ENCODE data around the gene DIRAS1. TPM values are rescaled to one million over a fixed set of nuclear protein-coding genes. Genes with fewer than 3 reads are reported as not detected.

DIRAS1 gene
- total and polyA plus RNA-seq, 2 of the 4 experiments (the other 2 are of a cell fraction), result 1.4 to 10.3 TPM

- no peak overlapping the region for H2BK15ac ChIP-seq (ENCODE audit: low read depth, low read length)
- in situ Hi-C loops (cut with MboI; ENCODE audit: low sequenced_read_pairs) (no loop called here), intact Hi-C loops (cut with micrococcal nuclease) (no loop called here), dilution Hi-C loops (cut with HindIII; ENCODE audit: low sequenced_read_pairs, unreplicated experiment) (no loop called here)
- no peak overlapping the region for H3K23ac ChIP-seq (ENCODE audit: low read depth, low read length)
- H3K9me3 ChIP-seq (ENCODE audit: control insufficient read depth, insufficient read depth, low read length), result no peaks in the 10 kb centered on the region
- H2AK5ac ChIP-seq (ENCODE audit: low read depth, low read length), result no peak overlapping the region
- no TSS peak for BruUV-seq (replicated peaks)
- no peak for TF ChIP-seq CHD1 (IDR thresholded peaks at IDR 0.05; ENCODE audit: low read depth, low read length)
- no peak for TF ChIP-seq CEBPB (IDR thresholded peaks at IDR 0.05; ENCODE audit: low read depth, low read length)
- TF ChIP-seq MXI1 (IDR thresholded peaks at IDR 0.05; ENCODE audit: borderline replicate concordance, low read depth, low read length), result no peak
- TF ChIP-seq, protein P1, sequence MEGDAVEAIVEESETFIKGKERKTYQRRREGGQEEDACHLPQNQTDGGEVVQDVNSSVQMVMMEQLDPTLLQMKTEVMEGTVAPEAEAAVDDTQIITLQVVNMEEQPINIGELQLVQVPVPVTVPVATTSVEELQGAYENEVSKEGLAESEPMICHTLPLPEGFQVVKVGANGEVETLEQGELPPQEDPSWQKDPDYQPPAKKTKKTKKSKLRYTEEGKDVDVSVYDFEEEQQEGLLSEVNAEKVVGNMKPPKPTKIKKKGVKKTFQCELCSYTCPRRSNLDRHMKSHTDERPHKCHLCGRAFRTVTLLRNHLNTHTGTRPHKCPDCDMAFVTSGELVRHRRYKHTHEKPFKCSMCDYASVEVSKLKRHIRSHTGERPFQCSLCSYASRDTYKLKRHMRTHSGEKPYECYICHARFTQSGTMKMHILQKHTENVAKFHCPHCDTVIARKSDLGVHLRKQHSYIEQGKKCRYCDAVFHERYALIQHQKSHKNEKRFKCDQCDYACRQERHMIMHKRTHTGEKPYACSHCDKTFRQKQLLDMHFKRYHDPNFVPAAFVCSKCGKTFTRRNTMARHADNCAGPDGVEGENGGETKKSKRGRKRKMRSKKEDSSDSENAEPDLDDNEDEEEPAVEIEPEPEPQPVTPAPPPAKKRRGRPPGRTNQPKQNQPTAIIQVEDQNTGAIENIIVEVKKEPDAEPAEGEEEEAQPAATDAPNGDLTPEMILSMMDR (conservative IDR thresholded peaks at IDR 0.05; ENCODE audit: low read depth, low read length), result no peak
- no peak for TF ChIP-seq ELK1 (IDR thresholded peaks at IDR 0.05; ENCODE audit: borderline replicate concordance, low read depth, low read length)
- no peak for TF ChIP-seq BHLHE40 (IDR thresholded peaks at IDR 0.05; ENCODE audit: low read depth, low read length)
- no peaks in the 10 kb centered on the region for H3K9me1 ChIP-seq (ENCODE audit: insufficient read depth, low read length)
- H3K4me3 ChIP-seq (ENCODE audit: insufficient read depth, low read depth, low read length), result no peak overlapping the region
- no peaks in the 10 kb centered on the region for H3K36me3 ChIP-seq (ENCODE audit: control insufficient read depth, insufficient read depth, low read length)
- 62% methylated on average over 5 of the region's 9 CpGs; no CpG with 5 or more reads in 1 of the 2 experiments for WGBS, 2 experiments (ENCODE audit: extremely low coverage in 2 of 2, insufficient read length in 1 of 2)
- H3K79me1 ChIP-seq (ENCODE audit: low read depth in 1 of 2, low read length in 2 of 2), result no peaks in the 10 kb centered on the region
- H4K20me1 ChIP-seq (ENCODE audit: insufficient read depth, low read length), result no peaks in the 10 kb centered on the region; the same call in 1 of the 2 replicates
- H4K91ac ChIP-seq (ENCODE audit: insufficient read depth, low read depth, low read length), result no peak overlapping the region
- no peak overlapping the region for H4K8ac ChIP-seq (ENCODE audit: low read depth in 2 of 2, low read length in 2 of 2)
- no peak overlapping the region for H2AFZ ChIP-seq (replicated peaks; ENCODE audit: low read length, poor library complexity)
- DNase-seq (no peak), ATAC-seq (ENCODE audit: low read depth) (no peak)
- no peak overlapping the region for H3K4ac ChIP-seq (ENCODE audit: low read depth, low read length)
- ChIA-PET CTCF (no interaction called here), POLR2A (ENCODE audit: unreplicated experiment) (no interaction called here)
- no peak overlapping the region for H2BK5ac ChIP-seq (ENCODE audit: low read depth, low read length, poor library complexity, severe bottlenecking)
- no peak overlapping the region for H2BK20ac ChIP-seq (ENCODE audit: low read depth, low read length)
- peaks cover 19% of the 10 kb centered on the region for H3K27me3 ChIP-seq (ENCODE audit: control insufficient read depth, insufficient read depth, low read length)
- H3K14ac ChIP-seq (replicated peaks; ENCODE audit: low read depth, low read length), result no peak overlapping the region
- H4K5ac ChIP-seq (ENCODE audit: low read depth, low read length), result no peak overlapping the region
- no peak overlapping the region for H3K56ac ChIP-seq (ENCODE audit: extremely low read depth, insufficient read depth, low read length)
- no peaks in the 10 kb centered on the region for H3K4me1 ChIP-seq (ENCODE audit: control insufficient read depth, insufficient read depth, low read length)
- H2BK120ac ChIP-seq (ENCODE audit: low read depth, low read length), result no peak overlapping the region
- no peak overlapping the region for H3K18ac ChIP-seq (ENCODE audit: low read depth, low read length)
- no peak overlapping the region for H3K4me2 ChIP-seq (ENCODE audit: low read depth, low read length)
- H3K27ac ChIP-seq (ENCODE audit: insufficient read depth, low read length), result no peak overlapping the region
- no peak overlapping the region for H3K9ac ChIP-seq (ENCODE audit: low read depth, low read length)
- no peak overlapping the region for H2AK9ac ChIP-seq (replicated peaks; ENCODE audit: low read depth, low read length, poor library complexity)
Measured at GRCh38 chr19:2691951-2692350, 29.2 kb downstream of the DIRAS1 start.
